Measurements from ENCODE around the gene PLXDC2.

Gene PLXDC2

DNA sequence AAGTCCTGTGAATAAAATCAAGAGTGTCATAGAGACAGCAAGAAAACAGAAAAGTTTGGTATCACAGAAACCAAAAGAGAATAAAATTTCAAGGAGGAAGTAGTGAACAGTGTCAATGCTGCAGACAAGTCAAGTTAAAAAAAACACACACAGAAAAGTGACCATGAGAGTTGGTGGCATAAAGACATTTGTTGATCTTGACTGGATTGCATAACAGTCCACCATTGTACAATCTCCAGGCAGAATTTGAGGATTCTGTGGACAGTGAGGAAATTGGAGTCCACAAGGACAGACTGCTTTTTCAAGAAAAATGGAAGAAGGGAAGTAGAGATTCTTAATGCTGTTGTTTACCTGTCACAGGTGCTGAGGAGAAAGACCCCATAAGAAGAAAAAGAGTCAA is 412.5 kb downstream of the PLXDC2 start:
- TF ChIP-seq, protein P1, sequence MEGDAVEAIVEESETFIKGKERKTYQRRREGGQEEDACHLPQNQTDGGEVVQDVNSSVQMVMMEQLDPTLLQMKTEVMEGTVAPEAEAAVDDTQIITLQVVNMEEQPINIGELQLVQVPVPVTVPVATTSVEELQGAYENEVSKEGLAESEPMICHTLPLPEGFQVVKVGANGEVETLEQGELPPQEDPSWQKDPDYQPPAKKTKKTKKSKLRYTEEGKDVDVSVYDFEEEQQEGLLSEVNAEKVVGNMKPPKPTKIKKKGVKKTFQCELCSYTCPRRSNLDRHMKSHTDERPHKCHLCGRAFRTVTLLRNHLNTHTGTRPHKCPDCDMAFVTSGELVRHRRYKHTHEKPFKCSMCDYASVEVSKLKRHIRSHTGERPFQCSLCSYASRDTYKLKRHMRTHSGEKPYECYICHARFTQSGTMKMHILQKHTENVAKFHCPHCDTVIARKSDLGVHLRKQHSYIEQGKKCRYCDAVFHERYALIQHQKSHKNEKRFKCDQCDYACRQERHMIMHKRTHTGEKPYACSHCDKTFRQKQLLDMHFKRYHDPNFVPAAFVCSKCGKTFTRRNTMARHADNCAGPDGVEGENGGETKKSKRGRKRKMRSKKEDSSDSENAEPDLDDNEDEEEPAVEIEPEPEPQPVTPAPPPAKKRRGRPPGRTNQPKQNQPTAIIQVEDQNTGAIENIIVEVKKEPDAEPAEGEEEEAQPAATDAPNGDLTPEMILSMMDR (IDR thresholded peaks at IDR 0.05; ENCODE audit: low read length): no peak
- TF ChIP-seq EZH2 (IDR thresholded peaks at IDR 0.05; ENCODE audit: borderline replicate concordance, low read length): no peak
- Histone ChIP-seq H3K79me2 (ENCODE audit: insufficient read depth, low read length) (no peaks in the 10 kb centered on the region), H2AFZ (ENCODE audit: low read length) (no peak overlapping the region), H3K27ac (ENCODE audit: low read depth, low read length, poor library complexity, severe bottlenecking) (no peak overlapping the region), H3F3A (ENCODE audit: insufficient read depth, low read length) (no peaks in the 10 kb centered on the region), H3K9ac (ENCODE audit: low read length) (no peak overlapping the region), H3K9me2 (ENCODE audit: low read depth, low read length) (no peaks in the 10 kb centered on the region), H3K4me3 (ENCODE audit: low read depth, low read length, poor library complexity, severe bottlenecking) (no peak overlapping the region), H3K4me2 (ENCODE audit: low read length) (no peak overlapping the region), H3K27me3 (ENCODE audit: insufficient read depth, low read length) (no peaks in the 10 kb centered on the region), H4K20me1 (ENCODE audit: insufficient read depth, low read length) (no peaks in the 10 kb centered on the region), H3K4me1 (ENCODE audit: insufficient read depth, low read length, severe bottlenecking) (no peaks in the 10 kb centered on the region), H3K9me3 (ENCODE audit: low read length) (no peaks in the 10 kb centered on the region), H3K36me3 (ENCODE audit: insufficient read depth, low read length) (no peaks in the 10 kb centered on the region)

- Histone ChIP-seq H3K4me1 (ENCODE audit: insufficient read depth, low read length, severe bottlenecking) (no peaks in the 10 kb centered on the region), H4K20me1 (ENCODE audit: insufficient read depth, low read length) (no peaks in the 10 kb centered on the region), H3K79me2 (ENCODE audit: insufficient read depth, low read length) (no peaks in the 10 kb centered on the region), H3K9ac (ENCODE audit: low read length) (no peak overlapping the region), H3K27ac (ENCODE audit: low read depth, low read length, poor library complexity, severe bottlenecking) (no peak overlapping the region), H3F3A (ENCODE audit: insufficient read depth, low read length) (no peaks in the 10 kb centered on the region), H3K36me3 (ENCODE audit: insufficient read depth, low read length) (no peaks in the 10 kb centered on the region), H3K9me3 (ENCODE audit: low read length) (no peaks in the 10 kb centered on the region), H3K4me2 (ENCODE audit: low read length) (no peak overlapping the region), H2AFZ (ENCODE audit: low read length) (no peak overlapping the region), H3K4me3 (ENCODE audit: low read depth, low read length, poor library complexity, severe bottlenecking) (no peak overlapping the region), H3K27me3 (ENCODE audit: insufficient read depth, low read length) (no peaks in the 10 kb centered on the region), H3K9me2 (ENCODE audit: low read depth, low read length) (no peaks in the 10 kb centered on the region)
- TF ChIP-seq EZH2 (IDR thresholded peaks at IDR 0.05; ENCODE audit: borderline replicate concordance, low read length): no peak
- TF ChIP-seq, protein P1 (IDR thresholded peaks at IDR 0.05; ENCODE audit: low read length): no peak
Observed at GRCh38 chr10:20232079-20232705, 416.0 kb downstream of the PLXDC2 start.

DNA sequence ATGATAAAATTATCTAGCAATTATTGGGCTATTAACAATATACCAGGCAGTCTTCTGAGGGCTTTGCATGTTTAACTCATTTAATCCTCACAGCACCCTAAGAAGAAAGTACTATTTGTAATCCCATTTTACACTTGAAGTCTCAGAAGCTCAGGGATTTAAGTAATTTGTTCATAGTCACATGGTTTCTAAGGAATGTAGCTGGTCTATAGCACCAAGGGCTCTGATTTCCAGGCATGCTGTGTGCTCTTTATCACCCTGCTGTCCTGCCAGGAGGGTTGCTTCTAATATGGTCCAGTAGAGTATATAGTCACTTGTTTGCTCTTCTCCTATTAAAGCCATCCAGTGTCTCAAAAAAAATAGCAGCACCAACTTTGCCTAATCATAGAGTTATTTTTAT is 417.2 kb downstream of the PLXDC2 start:
- no peak for TF ChIP-seq EZH2 (IDR thresholded peaks at IDR 0.05; ENCODE audit: borderline replicate concordance, low read length)
- TF ChIP-seq, protein P1 (IDR thresholded peaks at IDR 0.05; ENCODE audit: low read length): no peak

More for the DNA sequence above, 417.2 kb downstream of the PLXDC2 start:
- H3K4me2 ChIP-seq (ENCODE audit: low read length): no peak overlapping the region
- H3K9me3 ChIP-seq (ENCODE audit: low read length): no peaks in the 10 kb centered on the region
- no peaks in the 10 kb centered on the region for H3K27me3 ChIP-seq (ENCODE audit: insufficient read depth, low read length)
- H3K27ac ChIP-seq (ENCODE audit: low read depth, low read length, poor library complexity, severe bottlenecking): no peak overlapping the region
- no peaks in the 10 kb centered on the region for H3F3A ChIP-seq (ENCODE audit: insufficient read depth, low read length)
- H3K9ac ChIP-seq (ENCODE audit: low read length): no peak overlapping the region
- no peaks in the 10 kb centered on the region for H3K36me3 ChIP-seq (ENCODE audit: insufficient read depth, low read length)
- no peaks in the 10 kb centered on the region for H3K9me2 ChIP-seq (ENCODE audit: low read depth, low read length)
- H4K20me1 ChIP-seq (ENCODE audit: insufficient read depth, low read length): no peaks in the 10 kb centered on the region
- no peak overlapping the region for H3K4me3 ChIP-seq (ENCODE audit: low read depth, low read length, poor library complexity, severe bottlenecking)
- H2AFZ ChIP-seq (ENCODE audit: low read length): no peak overlapping the region
- no peaks in the 10 kb centered on the region for H3K79me2 ChIP-seq (ENCODE audit: insufficient read depth, low read length)
- H3K4me1 ChIP-seq (ENCODE audit: insufficient read depth, low read length, severe bottlenecking): no peaks in the 10 kb centered on the region
